ENCODE data around the gene SMARCA1.

Gene SMARCA1

DNA sequence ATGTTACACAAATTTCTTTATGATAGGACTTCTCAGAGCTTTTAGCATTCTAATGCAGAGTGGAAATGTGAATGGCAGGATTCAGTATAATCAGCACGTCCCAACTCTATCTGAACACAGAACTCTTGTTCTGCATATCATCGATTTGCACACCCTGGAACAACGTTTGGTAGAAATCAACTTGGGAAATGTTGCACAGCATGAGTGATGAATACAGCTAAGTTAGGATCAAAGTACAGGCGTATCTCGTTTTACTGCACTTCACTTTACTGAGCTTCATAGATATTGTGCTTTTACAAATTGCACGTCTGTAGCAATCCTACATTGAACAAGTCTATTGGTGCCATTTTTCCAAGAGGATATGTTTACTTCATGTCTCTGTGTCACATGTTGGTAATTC lies 70.8 kb downstream of the SMARCA1 start:
- no peak for DNase-seq (ENCODE audit: low read depth)

DNA sequence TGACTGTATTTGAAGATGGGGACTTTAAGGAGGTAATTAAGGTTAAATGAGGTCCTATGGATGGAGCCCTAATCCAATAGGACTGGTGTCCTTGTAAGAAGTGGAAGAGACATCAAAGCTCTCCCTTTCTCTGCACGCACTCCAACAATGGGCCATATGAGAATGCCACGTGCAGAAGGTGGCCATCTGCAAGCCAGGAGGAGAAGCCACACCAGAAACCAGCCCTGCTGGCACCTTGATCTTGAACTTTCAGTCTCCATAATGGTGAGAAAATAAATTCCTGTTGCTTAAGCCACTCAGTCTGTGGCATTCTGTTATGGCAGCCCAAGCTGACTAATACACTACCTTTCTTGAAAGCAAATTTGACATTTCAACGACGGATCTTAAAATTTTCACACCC lies 73.2 kb downstream of the SMARCA1 start:
- no peak for DNase-seq (ENCODE audit: low read depth)

DNA sequence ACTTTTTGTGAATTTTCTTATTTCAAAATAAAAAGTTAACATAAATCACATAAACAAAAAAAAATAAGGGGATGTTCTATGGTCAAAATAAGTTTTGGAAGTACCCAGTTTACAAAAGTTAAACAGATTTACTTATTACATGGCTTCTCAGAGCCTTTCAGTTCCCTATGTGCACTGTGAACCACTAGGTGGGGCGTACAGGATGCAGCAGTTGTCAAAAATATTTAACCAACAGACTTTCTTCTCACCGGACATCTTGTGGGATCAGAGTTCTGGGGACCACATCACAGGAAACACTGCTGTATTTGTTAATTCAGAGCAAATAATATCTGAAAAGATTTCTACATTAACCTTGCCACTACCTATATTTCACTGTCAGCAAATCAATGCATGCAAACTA lies 74.1 kb downstream of the SMARCA1 start:
- DNase-seq (ENCODE audit: low read depth), result no peak

DNA sequence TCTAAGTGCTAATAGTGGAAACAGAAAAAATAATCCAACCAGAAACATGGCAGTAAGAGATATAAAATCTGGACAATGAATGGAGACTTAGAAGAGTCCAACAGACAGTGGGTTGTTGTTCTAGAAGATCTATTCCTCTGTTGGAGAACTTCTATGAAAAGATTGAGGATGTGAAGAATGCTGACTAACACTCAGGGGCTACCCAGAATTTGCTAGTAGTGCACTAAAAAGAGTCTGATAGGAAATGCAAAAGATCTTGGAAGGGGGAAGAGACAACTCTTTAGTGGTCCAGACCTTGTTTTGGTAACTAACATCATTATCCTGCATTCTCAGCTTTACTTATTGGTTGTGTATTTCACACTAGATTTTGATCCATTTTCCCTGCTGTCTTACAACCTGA lies 77.9 kb downstream of the SMARCA1 start:
- DNase-seq (ENCODE audit: low read depth), result no peak

DNA sequence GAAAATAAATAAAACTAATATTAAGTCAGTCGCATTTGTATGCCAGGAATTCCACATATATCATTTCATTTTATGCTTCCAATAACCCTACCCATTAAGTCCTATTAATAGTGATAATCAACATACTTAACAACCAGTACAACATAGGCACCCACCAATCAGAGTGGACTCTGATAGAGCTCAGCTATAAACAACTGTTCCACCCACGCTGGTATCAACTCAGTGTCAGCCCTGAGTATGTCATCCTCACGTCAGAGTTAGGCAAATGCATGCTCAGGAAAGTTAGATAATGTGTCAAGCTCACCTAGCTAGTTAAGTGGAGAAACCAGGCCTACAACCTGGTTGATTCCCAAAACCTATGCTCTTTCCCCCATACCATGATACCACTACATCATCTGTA lies 89.3 kb downstream of the SMARCA1 start:
- no peak for DNase-seq (ENCODE audit: low read depth)

DNA sequence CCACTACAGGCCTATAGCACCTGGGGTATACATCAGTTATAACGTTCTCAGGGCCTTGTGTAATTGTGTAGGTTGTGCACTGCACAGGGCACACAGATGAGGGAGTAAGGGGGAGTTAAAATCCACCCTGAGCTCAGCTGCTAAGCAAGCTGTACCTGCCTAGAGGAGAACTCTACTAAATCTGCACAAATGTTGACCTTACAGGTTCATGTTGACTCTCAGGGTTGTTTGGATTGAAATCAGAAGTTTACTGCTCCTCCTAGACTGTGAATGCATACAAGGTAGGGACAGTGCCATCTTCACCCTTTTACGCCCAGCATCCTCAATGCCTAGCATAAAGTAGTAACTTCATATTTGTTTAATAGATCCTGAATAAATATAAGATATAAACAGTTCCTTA lies 89.8 kb downstream of the SMARCA1 start:
- no peak for DNase-seq (ENCODE audit: low read depth)

DNA sequence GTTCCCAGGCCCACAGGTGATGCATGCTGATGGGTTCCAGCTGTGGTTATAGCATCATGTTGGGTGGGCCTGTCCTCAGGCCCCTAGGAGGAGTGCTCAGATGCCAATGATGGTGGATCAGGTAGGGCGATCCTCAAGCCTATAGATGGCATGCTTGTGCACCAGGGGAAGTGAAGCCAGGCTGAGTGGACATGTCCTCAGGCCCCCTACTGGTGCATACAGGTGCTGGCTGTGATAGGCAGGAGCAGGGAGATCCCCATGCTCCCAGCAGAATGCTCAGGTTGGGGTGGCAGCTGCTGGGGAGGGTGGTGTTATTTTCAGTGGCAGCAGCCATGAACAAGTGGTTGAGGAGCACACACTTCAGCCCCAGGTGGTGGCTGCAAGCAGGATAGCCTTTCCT lies 96.0 kb downstream of the SMARCA1 start:
- DNase-seq (ENCODE audit: low read depth), result no peak

DNA sequence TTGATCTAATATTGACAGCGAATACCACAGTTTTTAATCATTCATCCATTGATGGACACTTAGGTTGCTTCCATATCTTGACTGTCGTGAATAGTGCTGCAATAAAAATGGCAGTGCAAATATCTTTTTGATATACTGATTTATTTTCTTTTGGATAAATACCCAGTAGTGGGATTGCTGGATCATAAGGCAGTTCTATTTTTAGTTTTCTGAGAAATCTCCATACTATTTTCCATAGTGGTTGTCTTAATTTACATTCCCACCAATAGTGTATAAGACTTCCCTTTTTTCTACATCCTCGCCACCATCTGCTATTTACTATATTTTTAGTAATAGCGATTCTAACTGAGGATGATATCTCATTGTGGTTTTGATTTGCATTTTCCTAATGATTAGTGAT lies 100.1 kb downstream of the SMARCA1 start:
- no peak for DNase-seq (ENCODE audit: low read depth)

DNA sequence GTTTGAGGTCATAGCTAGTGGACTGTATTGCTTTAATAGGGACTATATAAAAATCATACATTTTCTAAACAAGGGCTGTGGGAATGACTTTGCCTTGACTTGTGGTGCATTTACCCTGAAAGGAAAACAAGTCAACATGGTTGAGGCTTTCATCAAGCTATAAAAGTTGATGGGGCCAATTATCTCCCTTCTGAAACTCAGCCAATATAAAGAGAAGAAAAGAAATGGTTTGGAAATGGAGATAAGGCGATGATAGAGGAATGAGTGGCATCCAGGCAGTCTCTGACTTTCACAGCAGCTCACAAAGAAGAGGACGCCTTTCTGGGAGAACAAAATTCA lies 118.7 kb downstream of the SMARCA1 start:
- DNase-seq (ENCODE audit: low read depth), result no peak

DNA sequence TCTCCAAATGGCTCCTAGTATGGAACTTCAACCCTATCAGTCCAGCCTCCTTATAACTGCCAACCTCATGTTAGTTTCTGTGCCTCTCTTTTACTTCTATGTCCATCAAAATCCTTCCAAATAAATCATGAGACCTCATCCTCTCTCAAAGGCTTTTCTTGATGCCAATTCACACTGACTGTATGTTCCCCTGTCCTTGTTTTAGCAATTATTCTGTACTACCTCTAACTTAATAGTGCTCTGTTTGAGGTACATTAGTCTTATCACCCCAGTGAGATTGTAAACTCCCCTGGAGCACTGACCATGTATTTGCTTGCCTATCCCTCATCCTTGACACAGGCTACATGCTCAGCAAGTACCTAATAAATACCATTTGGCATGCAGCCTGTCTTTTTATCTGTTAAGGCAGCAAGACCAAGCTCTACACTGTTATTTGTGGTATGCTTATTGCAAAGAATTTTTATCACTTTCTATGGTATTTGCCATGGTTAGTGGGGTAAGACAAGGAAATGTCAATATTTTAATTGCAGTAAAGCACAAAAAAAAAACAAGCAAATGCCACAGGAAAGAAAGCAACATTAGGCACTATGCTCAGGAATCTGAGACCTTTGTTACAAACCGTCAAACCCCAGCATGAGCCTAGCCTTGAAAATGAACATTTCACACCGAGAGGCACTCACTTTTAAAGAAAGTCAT lies 119.2 kb downstream of the SMARCA1 start:
- no peak for DNase-seq (ENCODE audit: low read depth)
